Glutamatergic neuron (in vitro differentiated cells): Measurements from ENCODE around the gene FAM168A. TPM values are rescaled to one million over a fixed set of nuclear protein-coding genes. Genes with fewer than 3 reads are reported as not detected.

ENCODE experiments used
- DNase-seq: peaks from one replicate; pipeline ENCODE4 v3.0.0; 2022
- H3K27ac Mint-ChIP-seq: one replicate; pipeline ENCODE4 v1.8.0; 2020; ENCODE audit warnings: mild to moderate bottlenecking, mixed read lengths, inconsistent platforms; ENCODE audit not compliant: unreplicated experiment
- H3K27me3 Mint-ChIP-seq: one replicate; pipeline ENCODE4 v1.8.0; 2020; ENCODE audit warnings: mild to moderate bottlenecking, moderate library complexity, mixed read lengths, inconsistent platforms; ENCODE audit not compliant: unreplicated experiment
- H3K36me3 Mint-ChIP-seq: one replicate; pipeline ENCODE4 v1.8.0; 2020; ENCODE audit warnings: mild to moderate bottlenecking, mixed read lengths, inconsistent platforms; ENCODE audit not compliant: unreplicated experiment
- H3K4me1 Mint-ChIP-seq: one replicate; pipeline ENCODE4 v1.8.0; 2020; ENCODE audit warnings: mild to moderate bottlenecking, low read depth, mixed read lengths, inconsistent platforms; ENCODE audit not compliant: unreplicated experiment
- H3K4me3 Mint-ChIP-seq: one replicate; pipeline ENCODE4 v1.8.0; 2020; ENCODE audit warnings: mild to moderate bottlenecking, mixed read lengths, inconsistent platforms; ENCODE audit not compliant: unreplicated experiment
- H3K9me3 Mint-ChIP-seq: one replicate; pipeline ENCODE4 v1.8.0; 2020; ENCODE audit warnings: mild to moderate bottlenecking, moderate library complexity, mixed read lengths, inconsistent platforms; ENCODE audit not compliant: unreplicated experiment
- CTCF ChIP-seq: fragments of 200-600 bp; sonication (generic); IDR thresholded peaks from one replicate; pipeline ENCODE4 v1.5.0; 2021; ENCODE audit not compliant: partially characterized antibody, unreplicated experiment
- total RNA-seq: library from RNA; stranded (reverse); fragmentation: NEBNext Ultra II Directional; extraction: Animal tissue kit (Norgen Biotek cat#: 25700); gene quantifications from one replicate; pipeline ENCODE4 v1.2.1, GENCODE V29; 2021; ENCODE audit not compliant: unreplicated experiment

FAM168A gene
- total RNA-seq, 1 donor from 2014 or later = 84.3 TPM

- no peak for DNase-seq
- peaks cover 8% of the 10 kb centered on the region for H3K36me3 Mint-ChIP-seq
- no peak overlapping the region for H3K27ac Mint-ChIP-seq
- TF ChIP-seq CTCF = no peak
- H3K9me3 Mint-ChIP-seq = peaks cover 7% of the 10 kb centered on the region
- H3K4me1 Mint-ChIP-seq = peaks cover 5% of the 10 kb centered on the region
- H3K27me3 Mint-ChIP-seq = peaks cover 8% of the 10 kb centered on the region
- H3K4me3 Mint-ChIP-seq = no peak overlapping the region
Measured at GRCh38 chr11:73410627-73411026, 187.3 kb downstream of the FAM168A start.

GRCh38 chr11:73409431-73409830 is 188.5 kb downstream of the FAM168A start:
- H3K27ac Mint-ChIP-seq = no peak overlapping the region
- H3K27me3 Mint-ChIP-seq = peaks cover 8% of the 10 kb centered on the region
- H3K36me3 Mint-ChIP-seq = peaks cover 8% of the 10 kb centered on the region
- H3K4me3 Mint-ChIP-seq = no peak overlapping the region
- H3K4me1 Mint-ChIP-seq = peaks cover 5% of the 10 kb centered on the region
- TF ChIP-seq CTCF = no peak
- DNase-seq = no peak
- peaks cover 7% of the 10 kb centered on the region for H3K9me3 Mint-ChIP-seq

- H3K27ac Mint-ChIP-seq = no peak overlapping the region
- H3K4me1 Mint-ChIP-seq = no peaks in the 10 kb centered on the region
- no peak for TF ChIP-seq CTCF
- H3K9me3 Mint-ChIP-seq = peaks cover 8% of the 10 kb centered on the region
- H3K36me3 Mint-ChIP-seq = peaks cover 8% of the 10 kb centered on the region
- peaks cover 7% of the 10 kb centered on the region for H3K27me3 Mint-ChIP-seq
- no peak overlapping the region for H3K4me3 Mint-ChIP-seq
- no peak for DNase-seq
Measured at GRCh38 chr11:73406619-73407018, 191.3 kb downstream of the FAM168A start.

GRCh38 chr11:73406131-73406530 is 191.8 kb downstream of the FAM168A start:
- Mint-ChIP-seq H3K27ac (no peak overlapping the region), H3K9me3 (peaks cover 8% of the 10 kb centered on the region), H3K27me3 (peaks cover 6% of the 10 kb centered on the region), H3K36me3 (peaks cover 8% of the 10 kb centered on the region), H3K4me3 (no peak overlapping the region), H3K4me1 (no peaks in the 10 kb centered on the region)
- no peak for TF ChIP-seq CTCF
- DNase-seq = no peak

GRCh38 chr11:73405146-73405510 is 192.8 kb downstream of the FAM168A start:
- H3K4me1 Mint-ChIP-seq = no peaks in the 10 kb centered on the region
- H3K36me3 Mint-ChIP-seq = peaks cover 8% of the 10 kb centered on the region
- H3K27me3 Mint-ChIP-seq = peaks cover 3% of the 10 kb centered on the region
- H3K9me3 Mint-ChIP-seq = peaks cover 5% of the 10 kb centered on the region
- H3K4me3 Mint-ChIP-seq = no peak overlapping the region
- no peak overlapping the region for H3K27ac Mint-ChIP-seq
- DNase-seq = no peak
- TF ChIP-seq CTCF = no peak
